Effector CD4-positive, alpha-beta T cell (primary cell): ENCODE data around the gene GLS.
A peak's percentile ranks its signal among the peaks of the same experiment; 100 is the strongest.
"Not testable (repeated sequence)": the region's sequence is repeated elsewhere in the genome, so short reads cannot be mapped to it uniquely, and the experiment has no call there.

Source experiments
- DNase-seq: peaks from one replicate; pipeline ENCODE4 v3.0.0-alpha.2; 2020

The GLS gene

GRCh38 chr2:190858817-190859216, 21.8 kb upstream of the GLS start:
- no peak for DNase-seq

GRCh38 chr2:190859347-190860297, 21.0 kb upstream of the GLS start:
- DNase-seq = no peak

DNA sequence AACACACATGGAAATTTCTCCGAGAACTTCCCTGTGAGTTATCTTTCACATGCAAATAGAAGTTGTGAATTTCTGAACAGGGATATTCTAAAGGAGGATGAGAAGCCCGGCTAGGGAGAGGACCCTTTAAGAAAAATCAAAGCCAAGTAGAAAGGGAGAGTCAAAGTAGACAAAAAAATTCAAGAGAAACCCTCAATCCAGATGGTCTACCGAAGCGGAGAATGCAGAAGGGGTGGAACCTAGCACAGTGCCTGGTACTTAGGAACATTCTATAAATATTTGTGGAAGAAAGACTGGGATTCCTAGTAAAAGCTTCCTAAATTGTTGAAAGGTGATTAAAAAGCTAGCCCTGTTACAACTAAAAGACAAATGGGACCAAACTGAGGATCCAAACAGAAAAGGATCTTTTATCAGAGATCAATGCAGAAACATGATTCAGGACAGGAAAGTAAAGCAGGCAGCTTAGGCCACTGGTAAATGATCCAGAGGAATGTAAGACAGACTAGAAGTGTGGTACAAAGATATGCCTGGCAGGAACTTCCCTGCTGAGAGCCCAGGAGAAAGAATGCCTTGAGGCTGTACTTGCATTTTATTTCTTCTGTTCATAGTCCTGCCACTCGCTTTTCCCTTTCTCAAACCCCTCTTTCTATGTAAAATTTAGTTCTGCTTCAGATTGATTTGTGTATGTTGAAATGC, 19.5 kb upstream of the GLS start:
- DNase-seq = no peak

DNA sequence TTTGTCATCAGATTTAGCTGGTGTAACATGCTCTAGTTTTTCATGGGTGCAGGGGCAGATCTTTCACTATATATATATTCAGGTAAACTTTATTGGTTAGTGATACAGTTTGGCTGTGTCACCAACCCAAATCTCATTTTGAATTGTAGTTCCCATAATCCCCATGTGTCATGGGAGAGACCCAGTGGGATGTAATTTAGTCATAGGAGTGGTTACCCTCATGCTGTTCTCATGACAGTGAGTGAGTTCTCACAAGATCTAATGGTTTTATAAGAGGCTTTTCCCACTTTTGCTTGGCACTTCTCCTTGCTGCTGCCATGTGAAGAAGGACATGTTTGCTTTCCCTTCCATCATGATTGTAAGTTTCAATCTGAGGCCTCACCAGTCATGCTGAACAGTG, 18.5 kb upstream of the GLS start:
- not testable (repeated sequence) for DNase-seq

DNA sequence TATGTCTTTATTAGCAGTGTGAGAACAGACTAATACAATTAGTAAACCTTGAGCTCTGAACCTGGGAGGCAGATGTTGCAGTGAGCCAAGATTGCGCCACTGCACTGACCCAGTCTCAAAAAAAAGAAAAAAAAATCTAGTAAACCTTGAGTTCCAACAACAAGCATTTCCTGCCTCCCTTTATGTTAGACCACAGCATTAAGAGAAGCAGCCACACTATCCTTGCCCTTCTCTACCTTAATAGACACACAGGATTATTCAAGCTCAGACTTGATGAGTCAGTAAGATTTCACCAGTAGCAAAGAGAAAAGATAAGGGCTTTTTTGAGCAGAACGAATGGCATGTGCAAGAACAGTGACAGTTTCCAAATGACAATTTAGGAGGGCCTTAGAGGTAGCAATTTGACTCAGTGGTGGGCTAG, 18.0 kb upstream of the GLS start:
- no peak for DNase-seq

DNA sequence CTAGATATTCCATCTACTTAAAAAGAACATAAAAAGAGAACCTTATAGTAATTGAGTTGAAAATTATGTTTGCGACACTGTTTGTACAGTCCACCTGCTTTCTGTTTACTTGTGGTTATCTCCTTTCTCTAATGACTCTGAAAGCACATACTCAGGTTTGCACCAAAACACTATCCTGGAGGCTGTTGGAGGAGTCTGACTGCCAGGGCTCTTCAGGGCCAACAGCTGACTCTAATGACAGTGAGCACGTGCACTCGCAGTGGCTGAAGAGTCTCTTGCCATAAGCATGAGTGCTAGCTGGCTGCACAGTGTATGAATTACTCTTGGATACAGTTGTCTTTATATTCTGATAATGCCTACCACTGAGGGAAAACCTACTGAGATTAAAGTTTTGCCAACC, 16.7 kb upstream of the GLS start:
- DNase-seq = no peak

DNA sequence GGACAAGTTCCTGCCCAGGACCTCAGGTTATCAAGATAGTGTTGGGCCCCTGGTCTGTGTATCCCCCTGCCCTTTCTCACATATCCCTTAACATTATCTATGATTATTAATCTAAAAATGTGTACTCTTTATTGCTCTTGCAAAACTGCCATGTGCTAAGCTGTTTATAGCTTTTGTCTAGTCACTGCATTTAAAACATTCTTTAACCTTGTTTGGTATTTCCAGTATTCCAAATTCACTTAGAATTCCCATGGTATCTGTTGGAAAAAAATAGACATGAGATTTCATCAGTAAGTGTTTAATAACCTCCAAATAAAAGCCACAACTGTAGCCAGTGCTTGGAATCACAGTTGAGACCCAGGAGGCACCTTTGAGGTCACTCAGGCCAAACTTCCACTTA, 16.2 kb upstream of the GLS start:
- no peak for DNase-seq

GRCh38 chr2:190867212-190867611, 13.4 kb upstream of the GLS start:
- no peak for DNase-seq

- DNase-seq = no peak
These were observed 12.8 kb upstream of the GLS start for GRCh38 chr2:190867832-190868231.

DNA sequence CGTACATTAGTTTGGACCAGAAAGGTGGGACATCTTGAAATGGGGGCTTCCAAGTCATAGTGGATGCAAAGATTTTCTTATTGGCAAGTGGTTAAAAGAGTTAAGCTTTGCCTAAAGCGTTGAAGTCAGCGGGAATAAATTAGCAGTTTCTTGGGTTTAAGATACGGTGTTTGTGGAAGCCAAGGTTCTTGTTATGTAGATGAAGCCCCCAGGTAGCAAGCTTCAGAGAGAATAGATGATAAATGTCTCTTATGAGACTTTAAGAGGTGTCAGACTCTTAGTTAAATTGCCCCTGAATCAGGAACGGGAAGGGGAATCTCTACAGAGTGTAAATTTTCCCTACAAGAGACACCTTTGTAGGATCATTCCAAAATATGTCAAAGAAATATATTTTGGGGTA, 10.9 kb upstream of the GLS start:
- no peak for DNase-seq

DNA sequence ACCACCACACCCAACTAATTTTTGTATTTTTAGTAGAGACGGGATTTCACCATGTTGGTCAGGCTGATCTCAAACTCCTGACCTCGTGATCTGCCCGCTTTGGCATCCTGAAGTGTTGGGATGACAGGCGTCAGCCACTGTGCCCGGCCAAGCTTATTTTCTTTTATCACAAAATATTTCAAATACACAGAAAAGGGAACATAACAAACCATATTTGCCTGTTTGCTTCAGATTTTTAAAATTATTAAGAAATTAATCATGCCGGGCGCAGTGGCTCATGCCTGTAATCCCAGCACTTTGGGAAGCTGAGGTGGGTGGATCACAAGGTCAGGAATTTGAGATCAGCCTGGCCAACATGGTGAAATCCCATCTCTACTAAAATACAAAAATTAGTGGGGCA, 7.2 kb upstream of the GLS start:
- DNase-seq = not testable (repeated sequence)

DNA sequence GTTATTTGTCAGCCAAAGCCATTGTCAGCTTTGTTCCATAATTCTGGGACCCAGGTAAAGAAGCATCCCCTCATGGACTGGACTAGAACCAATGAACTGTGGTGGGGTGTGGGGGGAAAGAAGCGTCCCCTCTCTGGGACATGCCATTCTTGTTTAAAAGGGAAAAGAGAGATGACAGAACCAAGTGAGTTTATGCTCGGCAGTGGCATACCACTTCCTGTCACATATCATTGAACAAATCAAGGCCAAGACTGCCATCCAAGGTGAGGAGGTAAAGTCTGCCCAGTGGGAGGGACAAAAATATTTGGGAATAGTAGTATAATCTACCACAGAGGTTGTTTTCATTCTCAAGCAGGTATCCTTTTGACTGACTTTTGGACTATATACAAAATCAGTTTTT, 4.7 kb upstream of the GLS start:
- DNase-seq = no peak

DNA sequence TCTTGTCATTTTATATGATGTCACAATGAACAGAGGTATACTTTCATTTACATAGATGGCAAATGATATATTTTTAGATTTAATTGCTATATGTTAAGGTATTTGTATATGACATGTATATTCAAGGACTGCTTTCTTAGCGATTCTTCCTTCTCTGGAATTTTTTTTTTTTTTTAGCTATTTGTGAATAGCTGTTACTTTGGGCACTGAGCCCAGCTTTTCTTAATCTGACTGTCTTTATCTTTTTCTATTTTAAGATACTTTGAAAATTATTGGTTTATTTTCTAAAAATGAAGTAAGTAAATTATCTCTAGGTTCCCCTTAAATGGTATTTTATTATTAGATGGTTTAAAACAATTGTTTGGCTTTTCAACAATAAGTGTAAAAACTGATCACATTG, 4.0 kb upstream of the GLS start:
- DNase-seq = no peak

DNA sequence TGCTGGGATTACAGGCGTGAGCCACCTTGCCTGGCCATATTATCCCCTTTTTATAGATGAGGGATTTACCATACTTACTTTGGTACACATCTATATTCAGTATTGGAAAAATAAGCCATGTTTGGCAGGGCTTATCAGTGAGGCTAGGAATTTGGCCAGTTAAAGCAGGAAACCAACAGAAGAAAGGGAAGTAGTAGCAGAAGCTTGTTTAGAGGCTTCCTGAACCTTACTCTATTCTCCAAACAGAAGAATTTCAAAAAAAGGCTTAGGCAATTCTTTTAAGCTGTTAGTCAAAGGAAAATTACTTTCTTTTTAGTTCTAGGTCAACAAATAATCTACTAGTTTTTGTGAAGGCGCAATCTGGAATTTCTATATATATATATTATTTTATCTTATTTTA, 3.2 kb upstream of the GLS start:
- no peak for DNase-seq

- peak; percentile 13 for DNase-seq
These were observed 895 bp upstream of the GLS start for GRCh38 chr2:190879474-190880377.

DNA sequence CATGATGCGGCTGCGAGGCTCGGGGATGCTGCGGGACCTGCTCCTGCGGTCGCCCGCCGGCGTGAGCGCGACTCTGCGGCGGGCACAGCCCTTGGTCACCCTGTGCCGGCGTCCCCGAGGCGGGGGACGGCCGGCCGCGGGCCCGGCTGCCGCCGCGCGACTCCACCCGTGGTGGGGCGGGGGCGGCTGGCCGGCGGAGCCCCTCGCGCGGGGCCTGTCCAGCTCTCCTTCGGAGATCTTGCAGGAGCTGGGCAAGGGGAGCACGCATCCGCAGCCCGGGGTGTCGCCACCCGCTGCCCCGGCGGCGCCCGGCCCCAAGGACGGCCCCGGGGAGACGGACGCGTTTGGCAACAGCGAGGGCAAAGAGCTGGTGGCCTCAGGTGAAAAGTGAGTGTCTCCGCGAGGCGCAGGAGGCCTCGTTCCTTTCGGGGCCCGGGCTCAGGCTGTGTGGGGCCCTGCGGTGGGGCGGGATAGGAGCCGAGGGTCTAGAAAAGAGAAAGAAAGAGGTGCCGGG, 520 bp downstream of the GLS start:
- DNase-seq = no peak

- peak; percentile 70 for DNase-seq
These were observed 1.2 kb downstream of the GLS start for GRCh38 chr2:190881598-190882410.

- DNase-seq = no peak
These were observed 1.8 kb downstream of the GLS start for GRCh38 chr2:190882411-190882766.

GRCh38 chr2:190882856-190883582, 2.4 kb downstream of the GLS start:
- no peak for DNase-seq

DNA sequence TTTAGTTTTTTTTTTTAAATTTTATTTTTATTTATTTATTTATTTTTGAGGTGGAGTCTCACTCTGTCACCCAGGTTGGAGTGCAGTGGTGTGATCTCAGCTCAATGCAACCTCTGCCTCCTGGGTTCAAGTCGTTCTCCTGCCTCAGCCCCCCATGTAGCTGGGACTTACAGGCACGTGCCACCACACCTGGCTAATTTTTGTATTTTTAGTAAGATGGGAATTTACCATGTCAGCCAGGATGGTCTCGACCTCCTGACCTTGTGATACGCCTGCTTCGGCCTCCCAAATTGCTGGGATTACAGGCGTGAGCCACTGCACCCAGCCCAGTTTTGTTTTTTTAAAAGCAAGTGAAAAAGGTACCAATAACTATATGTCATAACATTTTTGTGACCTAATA, 5.2 kb downstream of the GLS start:
- not testable (repeated sequence) for DNase-seq

DNA sequence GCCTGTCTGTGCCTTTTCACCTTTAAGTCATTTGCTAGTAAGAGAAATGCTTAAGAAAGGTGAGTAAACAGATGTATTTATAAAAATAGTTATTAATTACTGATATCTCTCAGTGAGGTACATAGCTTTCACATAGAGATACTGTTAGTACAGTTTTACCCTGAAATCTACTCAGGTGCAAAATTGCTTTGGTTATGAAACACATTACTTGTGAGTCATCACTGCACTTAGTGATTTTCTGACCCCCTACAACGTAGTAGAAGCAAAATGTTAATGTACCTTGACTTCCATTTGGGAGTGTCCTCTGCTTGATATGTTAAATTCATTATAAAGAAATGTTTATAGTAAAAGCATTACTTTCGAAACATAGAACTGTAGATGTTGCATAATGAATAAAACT, 6.5 kb downstream of the GLS start:
- no peak for DNase-seq
